HG03175 (cell line): ENCODE results near the gene EYA4.

Experiments
- ATAC-seq: cut with Tn5 transposase; IDR thresholded peaks from one replicate; pipeline ENCODE4 v1.9.1; 2021; ENCODE audit warnings: mild to moderate bottlenecking, moderate library complexity; ENCODE audit not compliant: unreplicated experiment

EYA4 gene

GRCh38 chr6:133502441-133503335 is 261.5 kb downstream of the EYA4 start:
- ATAC-seq, result no peak

GRCh38 chr6:133503336-133503729 is 262.2 kb downstream of the EYA4 start:
- ATAC-seq, result no peak

DNA sequence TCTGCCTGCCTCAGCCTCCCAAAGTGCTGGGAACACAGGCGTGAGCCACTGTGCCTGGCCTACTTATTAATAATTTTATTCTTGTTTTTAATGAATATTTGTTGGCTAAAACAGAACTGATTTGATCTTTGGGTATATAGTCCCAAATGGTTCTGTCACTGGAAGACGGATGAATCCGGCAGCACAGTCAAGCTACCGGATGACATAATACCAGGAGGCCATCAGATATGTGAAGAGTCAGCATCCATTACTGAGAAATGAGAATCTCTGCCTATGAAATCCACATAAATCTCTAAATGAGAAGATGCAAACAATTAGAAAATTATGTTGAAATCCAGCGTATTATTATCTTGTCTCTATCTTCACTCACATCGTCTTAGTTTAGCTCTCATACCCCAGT is 263.0 kb downstream of the EYA4 start:
- no peak for ATAC-seq

GRCh38 chr6:133504761-133505160 is 263.6 kb downstream of the EYA4 start:
- no peak for ATAC-seq

GRCh38 chr6:133505681-133506080 is 264.5 kb downstream of the EYA4 start:
- ATAC-seq, result no peak

DNA sequence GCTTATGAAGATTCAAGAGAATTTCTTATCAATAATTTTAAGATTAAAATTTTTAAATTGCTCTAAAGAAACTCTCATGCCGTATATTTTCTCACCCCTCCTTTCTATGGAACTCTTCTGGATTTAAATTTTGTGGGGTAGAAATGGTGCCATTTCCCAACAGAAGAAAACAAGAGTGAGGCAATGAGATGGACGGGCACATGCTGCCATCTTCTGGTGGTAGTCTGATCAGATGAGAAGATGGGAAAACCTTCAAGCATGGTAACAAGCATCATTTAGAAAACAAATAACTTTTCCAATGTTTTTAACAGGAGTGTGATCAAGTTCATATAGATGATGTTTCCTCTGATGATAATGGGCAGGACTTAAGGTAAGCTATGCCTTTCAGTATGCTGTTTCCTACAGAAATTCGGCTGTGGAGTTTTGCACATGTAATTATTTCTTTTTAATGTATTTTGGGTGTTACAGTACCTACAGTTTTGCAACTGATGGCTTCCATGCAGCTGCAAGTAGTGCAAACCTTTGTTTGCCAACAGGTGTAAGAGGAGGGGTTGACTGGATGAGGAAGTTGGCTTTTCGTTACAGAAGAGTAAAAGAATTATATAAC is 271.4 kb downstream of the EYA4 start:
- ATAC-seq, result no peak

DNA sequence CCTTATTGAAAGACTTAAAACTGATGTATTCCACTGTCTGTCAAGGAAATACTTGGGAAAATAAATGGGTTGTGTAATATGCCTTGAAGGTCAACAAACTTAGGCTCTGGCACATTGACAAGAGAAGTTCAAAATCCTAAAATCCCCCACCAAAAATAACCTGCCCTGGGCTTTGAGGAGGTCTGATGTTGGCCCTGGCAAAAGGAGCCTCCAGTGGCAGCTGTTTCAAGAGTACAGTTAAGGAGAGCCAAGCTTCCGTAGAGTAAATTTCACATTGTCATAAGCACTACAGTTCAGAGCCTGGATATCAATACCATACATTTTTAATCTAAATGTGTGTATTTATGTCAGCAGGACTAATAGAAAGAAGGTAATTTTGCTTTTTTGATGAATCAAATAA is 282.7 kb downstream of the EYA4 start:
- ATAC-seq, result no peak

GRCh38 chr6:133526436-133526835 is 285.3 kb downstream of the EYA4 start:
- ATAC-seq, result no peak

- no peak for ATAC-seq
Observed at GRCh38 chr6:133528566-133528965, 287.4 kb downstream of the EYA4 start.

DNA sequence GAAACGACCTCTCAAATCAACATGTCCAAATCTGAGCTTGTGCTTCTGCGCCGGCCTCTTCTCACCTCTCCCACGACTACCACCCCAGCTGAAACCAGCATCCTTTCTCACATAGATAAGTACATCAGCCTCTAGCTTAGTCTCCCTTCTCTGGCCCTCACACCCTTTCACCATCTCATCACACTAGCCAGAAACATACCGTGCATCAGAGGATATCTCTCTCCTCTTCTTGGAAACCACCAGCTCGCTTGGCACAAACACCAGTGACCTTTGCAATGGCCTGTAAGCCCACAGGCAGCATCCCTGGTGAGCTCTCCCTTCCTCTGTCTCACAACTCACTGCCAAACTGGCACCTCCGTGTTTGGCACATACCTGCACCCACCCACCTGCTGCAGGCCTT is 291.8 kb downstream of the EYA4 start:
- ATAC-seq, result no peak

- no peak for ATAC-seq
Observed at GRCh38 chr6:133539502-133540259, 298.5 kb downstream of the EYA4 start.

DNA sequence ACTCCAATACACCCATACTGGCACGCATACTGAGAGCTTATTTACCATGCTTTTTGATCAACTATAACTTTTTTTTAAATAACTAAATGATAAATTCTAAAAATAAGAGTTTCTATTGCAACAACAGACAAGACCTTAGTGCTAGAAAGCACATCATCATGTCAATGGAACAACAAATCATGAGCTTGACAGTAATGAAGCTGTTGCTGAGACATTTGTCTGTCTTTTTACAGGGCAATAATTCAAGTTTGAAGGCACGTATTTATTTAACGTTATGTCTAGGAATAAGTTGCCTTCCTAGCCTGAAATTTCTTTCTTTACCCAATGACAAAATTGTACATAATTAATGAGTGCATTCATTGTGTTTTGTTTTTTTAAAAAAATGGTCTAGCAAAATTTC is 299.2 kb downstream of the EYA4 start:
- no peak for ATAC-seq

- ATAC-seq, result no peak
Observed at GRCh38 chr6:133541040-133541439, 299.9 kb downstream of the EYA4 start.

- ATAC-seq, result no peak
Observed at GRCh38 chr6:133542056-133542821, 301.1 kb downstream of the EYA4 start.

DNA sequence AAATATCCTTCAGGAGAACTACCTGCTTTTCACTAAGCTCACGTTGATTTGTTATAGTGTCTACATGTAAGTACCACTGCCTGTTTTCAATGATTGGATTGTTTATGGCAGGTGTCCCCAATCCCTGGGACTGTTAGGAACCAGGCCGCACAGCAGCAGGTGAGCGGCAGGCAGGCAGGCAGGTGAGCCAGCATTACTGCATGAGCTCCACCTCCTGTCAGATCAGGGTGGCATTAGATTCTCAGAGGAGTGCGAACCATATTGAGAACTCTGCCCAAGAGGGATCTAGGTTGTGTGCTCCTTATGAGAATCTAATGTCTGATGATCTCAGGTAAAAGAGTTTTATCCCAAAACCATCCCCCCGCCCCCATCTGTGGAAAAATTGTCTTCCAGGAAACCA is 303.3 kb downstream of the EYA4 start:
- ATAC-seq, result no peak

DNA sequence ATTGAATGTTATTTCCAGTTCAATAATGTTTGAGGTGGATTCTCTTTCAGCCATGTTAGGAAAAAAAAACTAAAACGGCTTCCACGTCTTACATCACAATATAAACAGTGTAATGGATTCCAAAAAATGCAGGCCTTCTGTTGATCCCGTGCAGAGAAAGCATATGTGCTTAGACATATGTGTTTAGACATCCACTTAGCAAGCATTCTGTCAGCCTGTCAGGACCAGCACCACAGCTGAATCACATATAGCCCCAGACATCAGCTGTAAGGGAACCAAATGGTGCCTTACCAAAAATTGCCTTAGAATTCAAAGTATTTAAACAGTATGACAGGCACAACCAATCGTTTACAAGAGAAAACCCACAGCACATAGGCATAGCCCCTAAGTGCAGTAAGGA is 304.9 kb downstream of the EYA4 start:
- ATAC-seq, result no peak

DNA sequence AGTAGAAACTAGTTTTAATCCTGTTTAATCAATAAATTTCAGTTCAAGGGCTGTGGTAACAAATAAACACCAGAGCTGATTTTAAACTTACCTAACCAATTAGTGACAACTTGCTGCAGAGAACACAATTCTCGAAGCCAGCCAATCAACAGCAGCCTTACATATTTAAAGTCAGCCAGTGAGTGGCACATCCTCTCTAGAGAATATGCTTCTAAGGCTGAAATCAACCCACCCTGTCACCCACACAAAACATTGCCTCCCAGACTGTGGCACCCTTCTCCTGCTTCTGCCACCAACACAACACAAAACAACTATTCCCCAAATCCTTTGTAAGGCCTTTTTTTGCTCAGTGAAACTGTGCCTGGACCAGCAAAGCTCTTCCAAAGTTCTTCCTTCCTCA is 306.0 kb downstream of the EYA4 start:
- no peak for ATAC-seq

DNA sequence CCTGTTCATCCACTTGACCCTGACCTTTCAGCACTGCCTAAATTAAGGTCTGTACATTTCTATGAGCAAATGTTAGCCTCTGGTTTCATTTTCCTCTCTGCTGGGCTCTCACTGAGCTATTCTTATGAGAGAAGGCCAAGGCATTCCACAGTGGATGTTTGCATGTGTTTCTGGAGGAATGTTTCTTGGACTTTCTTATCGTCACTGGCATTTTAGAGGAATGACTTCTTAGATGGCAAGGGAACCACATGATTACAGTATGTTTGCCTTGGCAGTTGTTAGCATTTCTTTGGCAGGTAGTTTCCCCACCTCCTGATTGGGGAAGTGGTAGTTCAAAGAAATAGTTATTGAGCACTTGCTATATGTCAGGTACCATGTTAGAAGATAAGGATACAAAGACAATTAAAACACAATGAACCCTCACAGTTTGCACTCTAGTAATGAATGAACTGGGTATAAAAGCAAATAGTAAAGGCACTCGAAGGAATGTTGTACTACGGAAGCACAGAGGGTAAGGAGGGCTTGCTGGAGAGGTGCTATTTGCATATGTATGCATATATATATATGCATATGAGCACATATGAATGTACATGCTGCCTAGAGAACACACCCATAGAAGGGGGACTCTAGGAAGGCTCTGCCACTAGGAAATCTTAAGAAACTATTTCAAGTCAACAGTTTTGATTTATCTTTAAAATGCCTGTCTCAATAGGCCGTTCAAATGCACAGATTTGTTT is 307.4 kb downstream of the EYA4 start:
- ATAC-seq, result no peak

DNA sequence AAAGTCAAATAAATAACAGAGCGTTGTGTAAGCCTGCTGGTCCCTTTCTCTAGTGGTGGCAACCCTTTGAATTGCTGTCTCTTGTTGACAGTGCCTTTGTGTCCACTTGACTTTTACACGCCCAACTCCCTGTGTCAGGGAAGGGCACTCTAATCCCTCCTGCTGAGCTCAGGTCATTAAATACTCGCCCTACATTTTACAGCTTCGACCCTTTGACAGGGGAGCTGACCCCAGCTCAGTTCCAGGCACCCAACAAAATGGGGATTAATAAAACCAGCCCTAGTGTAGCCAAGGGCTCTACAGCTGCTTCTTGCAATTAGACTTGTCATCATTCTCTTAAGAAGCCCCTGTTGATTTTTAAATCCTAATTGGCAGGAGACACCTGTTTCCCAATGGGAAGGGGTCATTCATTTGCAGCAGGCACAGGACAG is 308.2 kb downstream of the EYA4 start:
- ATAC-seq, result no peak

DNA sequence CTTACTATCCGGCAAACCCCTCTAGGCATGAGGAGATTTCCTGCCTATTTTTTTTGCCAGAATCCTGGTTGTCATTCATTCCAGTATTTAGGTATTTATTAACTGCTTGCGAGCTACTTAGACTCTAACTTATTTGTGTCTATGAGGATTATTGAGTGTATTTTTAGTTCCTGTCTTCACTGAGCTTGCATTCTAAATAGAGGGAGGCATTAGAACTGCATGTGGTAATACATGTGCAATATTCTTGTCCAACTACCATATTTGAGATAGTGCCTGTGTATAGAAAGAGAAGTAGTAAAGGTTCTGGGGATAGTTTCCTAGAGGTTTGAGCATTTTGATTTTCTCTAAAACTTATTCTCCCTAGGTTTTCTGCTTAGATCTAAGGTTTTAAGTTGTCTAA is 308.9 kb downstream of the EYA4 start:
- no peak for ATAC-seq
